Brain pericyte (primary cell): Measurements from ENCODE around the gene ST14.

Source experiments
- DNase-seq: peaks from one replicate; pipeline ENCODE4 v3.0.0-alpha.2; 2012; ENCODE audit warnings: low read depth, low spot score

ST14 gene

DNA sequence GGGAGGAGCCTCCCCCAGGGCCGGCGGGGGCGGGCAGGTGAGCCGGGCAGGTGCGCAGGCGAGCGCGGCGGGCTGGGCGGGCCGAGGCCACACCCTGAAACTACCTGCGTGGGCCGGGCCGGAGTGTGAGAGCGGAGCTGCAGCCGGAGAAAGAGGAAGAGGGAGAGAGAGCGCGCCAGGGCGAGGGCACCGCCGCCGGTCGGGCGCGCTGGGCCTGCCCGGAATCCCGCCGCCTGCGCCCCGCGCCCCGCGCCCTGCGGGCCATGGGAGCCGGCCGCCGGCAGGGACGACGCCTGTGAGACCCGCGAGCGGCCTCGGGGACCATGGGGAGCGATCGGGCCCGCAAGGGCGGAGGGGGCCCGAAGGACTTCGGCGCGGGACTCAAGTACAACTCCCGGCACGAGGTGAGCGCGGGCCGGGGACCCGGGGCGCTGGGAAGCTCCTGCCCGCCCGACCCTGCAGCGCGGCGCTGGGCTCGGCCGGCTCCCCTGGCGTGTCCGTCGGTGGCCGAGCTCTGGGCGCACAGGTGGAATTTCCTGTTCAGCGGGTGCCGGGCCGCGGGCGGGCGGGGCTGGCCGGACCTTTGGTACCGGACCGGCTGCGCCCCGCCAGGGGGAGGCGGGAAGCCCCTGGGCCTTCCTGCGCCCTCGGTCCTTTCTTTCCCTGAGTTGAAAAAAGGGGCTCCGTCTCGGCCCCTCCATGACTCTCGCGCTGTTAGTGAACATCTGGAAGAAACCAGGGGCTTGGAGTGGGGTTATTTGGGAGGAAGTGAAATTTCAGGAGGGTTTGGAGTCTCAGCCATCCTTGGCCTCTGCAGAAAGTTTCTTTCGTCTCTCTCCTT lies at the start of gene ST14:
Gene ST14, plus strand, starts transcription at position 126 of the 841 bp plus-strand sequence. Its CDS starts 198 bp downstream, at position 324.
- no peak for DNase-seq

DNA sequence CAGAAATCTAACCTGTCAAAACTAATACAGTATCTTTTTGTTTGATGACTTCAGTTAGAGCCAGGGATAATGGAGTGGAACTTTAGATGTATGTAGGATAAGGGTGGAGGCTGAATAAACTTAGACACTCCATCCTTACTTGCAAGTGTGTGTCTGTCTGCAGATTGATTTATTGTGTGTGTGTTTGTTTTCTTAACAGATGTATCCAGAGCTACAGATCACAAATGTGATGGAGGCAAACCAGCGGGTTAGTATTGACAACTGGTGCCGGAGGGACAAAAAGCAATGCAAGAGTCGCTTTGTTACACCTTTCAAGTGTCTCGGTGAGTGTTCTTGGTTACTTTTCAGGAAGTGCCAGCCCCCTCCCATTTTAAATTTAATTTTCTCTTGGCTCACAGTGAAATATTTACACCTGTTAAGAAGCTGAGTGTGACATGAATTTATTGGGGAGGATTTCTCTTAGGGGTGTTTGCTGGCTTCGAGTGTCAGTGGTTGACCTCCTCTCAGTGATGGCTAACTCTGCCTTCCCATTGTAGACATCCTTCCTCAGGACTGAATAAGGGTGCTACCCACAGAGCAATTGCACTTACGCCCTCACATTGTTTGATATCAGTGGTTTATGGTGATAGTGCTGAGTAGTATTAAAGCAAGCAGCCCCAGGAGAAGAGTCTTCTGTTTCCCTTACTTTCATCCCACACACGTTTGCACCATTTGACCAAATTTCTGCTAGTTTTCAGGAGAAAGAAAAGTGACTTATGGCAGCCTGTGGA lies 49.1 kb upstream of the ST14 start:
- DNase-seq, result no peak

DNA sequence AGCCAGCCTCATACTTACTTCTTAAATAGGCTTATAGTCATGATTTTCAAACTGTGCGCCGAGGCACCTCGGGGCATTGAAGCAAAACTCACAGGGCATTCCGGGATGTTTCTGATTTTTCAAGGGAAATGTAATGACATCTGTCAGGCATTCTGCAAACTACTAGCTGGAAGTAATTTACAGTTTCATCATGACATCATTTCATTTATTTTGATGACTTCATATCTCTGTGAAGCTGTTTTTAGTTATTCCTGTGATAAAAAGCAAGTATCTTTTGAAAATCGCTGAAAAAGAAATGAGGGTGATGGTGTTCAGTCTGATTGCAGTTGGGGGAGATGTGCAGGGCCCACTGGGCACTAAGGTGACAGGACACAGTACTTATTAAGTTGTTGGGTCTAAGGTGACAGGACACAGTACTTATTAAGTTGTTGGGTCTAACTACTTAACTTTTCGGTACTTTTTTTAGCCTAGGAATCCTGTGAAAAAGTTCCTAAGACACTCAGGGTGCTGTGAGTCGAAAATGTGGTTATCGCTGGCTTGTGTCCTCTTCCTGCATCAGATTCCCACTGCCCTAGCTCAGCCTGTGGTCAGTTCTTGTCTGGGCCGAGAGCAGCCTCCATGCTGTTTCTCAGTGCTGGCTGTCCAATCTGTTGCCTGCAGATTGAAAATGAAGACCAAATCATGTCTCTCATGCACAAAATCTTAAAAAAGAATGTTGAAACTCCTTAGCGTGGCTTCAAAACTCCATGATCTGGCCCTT lies 47.3 kb upstream of the ST14 start:
- no peak for DNase-seq

DNA sequence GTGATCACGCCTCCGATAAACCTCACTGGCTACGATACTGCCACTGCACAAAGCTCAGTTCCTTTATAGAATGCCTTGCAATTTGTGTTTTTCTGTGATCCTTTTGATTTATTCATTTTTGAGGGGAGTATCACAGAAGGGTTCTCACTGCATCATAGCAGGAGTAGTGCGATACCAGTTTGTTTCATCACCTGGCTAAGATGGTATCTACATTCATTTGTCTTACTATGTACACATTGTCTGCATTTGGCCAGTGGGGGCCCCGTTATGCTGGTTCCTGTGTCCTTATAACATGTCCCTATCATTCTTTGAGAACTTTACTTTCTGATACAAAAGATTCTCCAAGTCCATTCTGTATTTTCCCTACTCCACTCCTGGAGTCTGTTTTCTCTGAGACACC lies 45.3 kb upstream of the ST14 start:
- DNase-seq, result no peak

DNA sequence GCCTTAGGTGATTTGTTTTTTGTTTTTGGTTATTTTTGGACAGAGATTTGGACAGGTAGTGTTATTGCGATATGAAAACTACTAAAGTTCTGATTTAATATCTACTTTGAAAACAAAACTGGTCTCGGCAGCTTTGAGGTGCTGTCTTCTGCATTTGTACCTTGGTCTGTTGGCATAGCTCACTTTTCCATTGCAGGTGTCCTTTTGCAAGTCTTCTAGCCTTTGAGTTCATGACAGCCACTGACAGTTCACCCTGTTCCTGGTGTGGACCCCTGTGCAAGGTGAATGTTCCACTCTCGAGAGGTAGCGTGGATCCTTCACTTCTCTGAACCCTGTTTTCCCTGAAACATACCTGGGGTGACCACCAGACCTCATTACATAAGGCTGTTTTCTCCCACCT lies 44.9 kb upstream of the ST14 start:
- DNase-seq, result no peak

DNA sequence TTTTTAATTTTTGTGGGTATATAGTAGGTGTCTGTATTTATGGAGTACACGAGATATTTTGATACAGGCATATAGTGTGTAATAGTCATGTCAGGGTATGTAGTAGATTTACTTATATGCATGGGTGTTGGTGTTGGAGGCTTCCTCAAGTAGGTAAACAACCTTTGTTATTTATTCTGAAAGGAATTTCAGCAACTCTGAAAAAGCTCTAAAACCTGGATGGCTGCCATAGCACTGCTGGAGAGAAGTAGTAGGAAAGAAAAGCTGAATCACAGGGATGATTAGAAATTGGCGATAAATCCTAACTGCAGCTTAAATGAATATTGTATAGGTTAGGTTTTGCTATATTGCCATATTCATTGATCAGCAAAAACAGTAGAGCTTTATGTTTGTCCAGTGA lies 44.4 kb upstream of the ST14 start:
- DNase-seq, result no peak

DNA sequence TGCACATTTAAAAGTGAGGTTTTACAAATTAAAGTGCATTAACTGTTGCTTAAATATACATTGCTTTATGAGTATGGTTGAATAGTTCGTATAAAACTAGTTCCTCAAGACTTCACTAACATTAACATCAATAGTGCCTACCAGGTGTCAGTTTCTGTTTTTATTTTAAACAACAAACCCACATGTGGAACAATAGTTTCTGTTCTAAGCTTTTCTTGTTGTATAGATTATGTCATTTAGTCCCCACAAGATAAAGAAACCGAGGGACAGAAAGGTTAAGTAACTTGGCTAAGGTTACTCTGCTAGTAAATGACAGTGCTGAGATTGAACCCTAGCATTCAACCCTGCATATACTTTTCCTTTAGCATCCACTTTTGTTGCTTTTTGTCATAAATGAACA lies 41.4 kb upstream of the ST14 start:
- DNase-seq, result no peak

DNA sequence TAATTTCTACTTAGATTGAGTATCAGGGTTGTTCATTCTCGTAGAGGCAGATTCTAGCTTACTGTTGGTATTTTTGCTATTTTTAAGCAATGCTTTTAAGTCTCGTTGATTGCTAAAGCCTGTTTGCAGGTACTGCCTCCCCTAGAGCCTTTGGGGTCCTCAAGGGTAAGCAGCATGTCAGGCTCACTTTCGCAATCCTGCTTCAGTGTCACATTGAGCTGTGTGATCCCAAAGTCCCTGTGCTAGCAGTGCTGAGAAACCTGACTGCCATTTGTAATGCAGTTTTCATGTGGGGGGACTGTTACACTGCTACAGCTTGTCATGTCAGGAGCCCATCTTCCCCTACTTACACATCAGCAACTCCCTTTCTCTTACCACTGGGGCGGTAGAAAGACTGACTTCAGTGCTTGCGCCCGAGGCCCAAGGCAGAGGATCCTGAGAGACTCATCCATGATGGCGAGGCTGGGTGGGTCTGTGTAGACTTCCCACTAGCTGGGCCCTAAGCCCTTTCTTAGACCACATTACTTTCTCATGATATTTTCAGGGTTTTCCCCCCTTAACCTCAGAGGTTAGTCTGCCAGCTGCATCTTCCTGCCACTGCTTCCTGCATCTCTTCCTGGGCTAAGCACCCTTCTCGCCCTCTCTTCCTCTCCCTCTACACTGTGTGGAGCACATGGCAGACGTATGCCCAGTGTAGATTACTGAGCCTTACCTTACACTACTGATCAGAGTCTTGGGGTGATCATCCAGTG lies 40.8 kb upstream of the ST14 start:
- DNase-seq, result no peak

DNA sequence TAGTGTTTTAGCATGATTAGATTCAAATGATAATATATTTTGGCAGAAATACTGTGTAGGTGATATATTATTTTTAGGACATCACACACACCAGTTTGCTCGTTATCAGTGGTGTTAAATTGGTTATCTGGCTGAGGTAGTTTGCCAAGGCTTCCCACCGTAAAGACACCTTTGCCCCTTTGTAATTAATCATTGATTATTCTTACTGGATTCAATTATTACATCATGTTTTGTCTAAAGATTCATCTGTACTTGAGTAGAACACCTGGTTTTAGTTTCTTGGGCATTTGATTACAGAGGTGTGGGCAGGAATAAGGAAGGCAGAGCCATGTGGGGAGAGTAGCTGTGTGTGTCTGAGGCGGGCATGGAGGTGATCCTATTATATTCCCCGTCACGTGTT lies 39.5 kb upstream of the ST14 start:
- DNase-seq, result no peak

DNA sequence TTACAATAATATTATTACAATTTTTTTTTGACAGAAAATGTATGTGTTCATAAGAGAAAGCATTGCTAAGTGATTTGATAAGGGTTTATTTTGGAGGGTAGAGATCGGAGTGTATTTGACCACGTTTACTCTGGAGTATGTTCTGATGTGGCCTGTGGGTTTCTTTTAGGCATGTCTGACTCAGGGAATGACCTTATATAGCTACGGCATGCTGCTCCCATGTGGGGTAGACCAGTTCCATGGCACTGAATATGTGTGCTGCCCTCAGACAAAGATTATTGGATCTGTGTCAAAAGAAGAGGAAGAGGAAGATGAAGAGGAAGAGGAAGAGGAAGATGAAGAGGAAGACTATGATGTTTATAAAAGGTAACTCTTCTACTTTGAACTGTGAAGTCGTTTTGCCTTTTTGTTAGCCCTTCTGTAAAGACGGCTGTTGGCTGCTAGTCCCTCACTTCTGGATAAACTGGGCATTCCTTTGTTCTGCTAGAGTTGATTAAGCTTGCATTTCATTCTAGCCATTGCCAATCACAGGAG lies 38.1 kb upstream of the ST14 start:
- no peak for DNase-seq

DNA sequence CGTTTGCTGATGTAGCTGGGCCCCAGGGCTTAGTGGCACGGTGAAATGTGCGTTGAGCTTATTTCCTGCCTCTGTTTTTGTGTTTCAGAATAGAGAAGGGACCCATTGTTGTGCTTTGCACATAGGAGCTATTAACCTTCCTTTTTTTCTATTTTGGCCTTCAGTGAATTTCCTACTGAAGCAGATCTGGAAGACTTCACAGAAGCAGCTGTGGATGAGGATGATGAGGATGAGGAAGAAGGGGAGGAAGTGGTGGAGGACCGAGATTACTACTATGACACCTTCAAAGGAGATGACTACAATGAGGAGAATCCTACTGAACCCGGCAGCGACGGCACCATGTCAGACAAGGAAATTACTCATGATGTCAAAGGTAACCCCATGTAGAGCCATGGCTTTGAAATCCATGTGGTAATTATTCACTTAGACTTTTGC lies 37.4 kb upstream of the ST14 start:
- DNase-seq, result no peak

DNA sequence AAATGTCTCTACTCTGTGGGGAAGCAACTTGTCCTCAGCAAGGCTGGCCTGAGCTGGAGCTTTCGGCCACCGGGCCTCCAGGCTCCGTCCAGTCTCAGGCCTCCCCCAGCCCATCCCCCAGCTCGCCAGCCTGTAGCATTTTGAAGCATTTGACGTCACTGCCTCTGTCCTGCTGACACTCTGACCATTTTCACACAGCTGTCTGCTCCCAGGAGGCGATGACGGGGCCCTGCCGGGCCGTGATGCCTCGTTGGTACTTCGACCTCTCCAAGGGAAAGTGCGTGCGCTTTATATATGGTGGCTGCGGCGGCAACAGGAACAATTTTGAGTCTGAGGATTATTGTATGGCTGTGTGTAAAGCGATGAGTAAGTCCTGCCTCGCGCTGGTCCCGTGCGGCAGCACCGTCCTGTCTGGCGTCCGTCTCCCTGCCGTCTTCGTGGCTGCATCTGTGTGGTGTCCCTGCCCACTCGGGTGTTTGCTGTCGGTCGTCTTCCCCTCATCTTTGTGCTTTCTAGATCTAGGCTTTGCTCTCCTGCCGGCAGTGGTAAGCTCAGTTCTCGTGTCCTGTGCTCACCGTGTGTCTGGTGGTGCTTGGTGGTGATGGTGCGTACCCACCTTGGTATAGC lies 36.1 kb upstream of the ST14 start:
- no peak for DNase-seq

DNA sequence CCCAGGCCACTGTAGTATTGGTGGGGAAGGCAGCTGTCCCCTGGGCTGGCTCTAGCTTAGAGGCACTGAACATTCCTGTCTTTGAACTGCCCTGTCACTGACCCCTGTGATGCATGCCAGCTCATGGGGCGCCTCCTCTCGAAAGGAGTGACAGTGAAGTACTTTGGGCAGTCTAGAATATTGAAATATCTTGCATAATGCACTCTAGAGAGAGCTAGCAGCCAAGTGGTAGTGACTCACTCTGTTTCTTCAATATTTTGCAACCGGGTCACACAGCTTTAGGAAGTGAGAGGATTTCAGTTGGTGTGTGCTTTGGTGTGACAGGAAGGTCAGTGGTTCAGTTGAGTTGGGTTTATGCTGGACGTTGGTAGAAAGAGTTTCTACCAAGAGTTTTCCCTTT lies 35.5 kb upstream of the ST14 start:
- DNase-seq, result no peak

DNA sequence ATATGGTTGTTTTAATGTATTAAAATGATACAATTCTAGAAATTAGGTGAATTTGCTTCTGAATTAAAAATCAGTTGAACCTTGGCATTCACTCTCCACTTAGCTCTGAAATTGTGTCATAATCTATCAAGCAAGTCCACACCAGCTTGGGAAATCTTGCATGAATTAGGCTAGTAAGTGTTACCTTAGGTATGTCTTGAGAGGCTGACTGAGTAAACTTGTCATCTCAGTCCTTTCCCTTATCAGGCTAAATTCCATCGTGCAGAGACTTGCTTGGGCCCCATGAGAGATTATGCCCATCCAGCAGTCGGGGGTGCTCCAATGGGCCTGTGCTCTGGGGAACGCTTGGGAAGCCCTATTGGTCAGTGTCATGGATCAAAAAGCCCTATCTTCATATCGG lies 33.9 kb upstream of the ST14 start:
- no peak for DNase-seq

DNA sequence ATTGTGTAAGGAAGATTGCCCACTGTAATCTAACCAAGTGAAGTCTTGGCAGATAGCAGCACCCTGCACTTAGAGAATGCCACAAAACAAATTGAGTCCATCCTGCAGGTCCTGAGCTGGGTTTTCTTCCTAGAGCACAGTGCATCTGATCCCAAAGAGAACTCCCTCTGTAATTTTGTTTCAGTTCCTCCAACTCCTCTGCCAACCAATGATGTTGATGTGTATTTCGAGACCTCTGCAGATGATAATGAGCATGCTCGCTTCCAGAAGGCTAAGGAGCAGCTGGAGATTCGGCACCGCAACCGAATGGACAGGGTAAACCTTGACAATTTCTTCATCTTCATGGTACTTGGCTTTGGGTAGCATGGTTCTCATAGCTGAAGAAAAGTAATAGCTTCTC lies 33.1 kb upstream of the ST14 start:
- no peak for DNase-seq

DNA sequence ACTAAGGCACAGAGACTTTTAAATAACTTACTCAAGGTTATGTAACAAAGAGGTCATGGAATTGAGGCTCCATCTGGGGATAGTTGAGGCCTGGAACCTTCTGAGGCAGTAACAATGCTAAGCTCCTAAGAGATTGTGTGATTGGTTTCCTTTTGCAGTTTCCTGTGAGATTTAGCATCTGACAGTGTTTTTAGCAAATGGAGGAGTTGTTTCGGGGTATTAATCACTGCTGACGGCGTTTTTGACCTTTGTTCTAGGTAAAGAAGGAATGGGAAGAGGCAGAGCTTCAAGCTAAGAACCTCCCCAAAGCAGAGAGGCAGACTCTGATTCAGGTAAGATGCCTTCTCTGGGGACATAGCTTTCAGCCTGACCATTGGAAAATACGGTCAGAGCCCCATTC lies 32.1 kb upstream of the ST14 start:
- DNase-seq, result no peak

DNA sequence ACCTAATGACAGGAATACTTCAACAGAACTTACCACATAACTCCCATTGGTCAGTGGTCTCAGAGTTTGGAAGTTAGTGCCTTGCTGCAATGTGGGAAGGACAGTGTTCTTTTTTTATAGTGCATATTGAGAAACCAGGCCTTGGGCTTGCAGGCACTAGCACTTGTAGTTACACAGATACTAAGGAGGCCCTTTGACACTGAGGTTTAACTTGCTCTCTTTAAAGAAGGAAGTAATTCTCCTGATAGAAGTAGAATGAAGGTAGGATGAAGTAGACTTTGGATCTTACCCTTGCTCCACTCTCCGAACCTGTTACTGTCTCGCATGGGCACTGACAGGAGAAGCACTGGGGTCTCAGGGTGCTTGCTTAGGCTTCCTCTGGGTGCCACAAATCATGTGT lies 31.0 kb upstream of the ST14 start:
- no peak for DNase-seq

DNA sequence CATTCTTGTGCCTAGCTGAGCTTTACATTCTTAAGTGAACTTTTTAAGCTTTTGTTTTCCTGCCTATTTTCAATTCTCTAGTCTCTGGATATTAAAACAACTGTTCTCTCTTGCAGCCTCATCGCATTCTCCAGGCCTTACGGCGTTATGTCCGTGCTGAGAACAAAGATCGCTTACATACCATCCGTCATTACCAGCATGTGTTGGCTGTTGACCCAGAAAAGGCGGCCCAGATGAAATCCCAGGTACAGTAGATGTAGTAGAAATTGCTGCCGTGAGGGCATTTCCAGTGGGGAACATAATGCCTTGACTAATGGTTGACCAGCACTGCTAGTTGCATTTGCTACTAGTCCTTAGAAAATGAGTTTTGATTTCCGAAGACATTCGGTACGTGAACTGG lies 29.7 kb upstream of the ST14 start:
- no peak for DNase-seq

DNA sequence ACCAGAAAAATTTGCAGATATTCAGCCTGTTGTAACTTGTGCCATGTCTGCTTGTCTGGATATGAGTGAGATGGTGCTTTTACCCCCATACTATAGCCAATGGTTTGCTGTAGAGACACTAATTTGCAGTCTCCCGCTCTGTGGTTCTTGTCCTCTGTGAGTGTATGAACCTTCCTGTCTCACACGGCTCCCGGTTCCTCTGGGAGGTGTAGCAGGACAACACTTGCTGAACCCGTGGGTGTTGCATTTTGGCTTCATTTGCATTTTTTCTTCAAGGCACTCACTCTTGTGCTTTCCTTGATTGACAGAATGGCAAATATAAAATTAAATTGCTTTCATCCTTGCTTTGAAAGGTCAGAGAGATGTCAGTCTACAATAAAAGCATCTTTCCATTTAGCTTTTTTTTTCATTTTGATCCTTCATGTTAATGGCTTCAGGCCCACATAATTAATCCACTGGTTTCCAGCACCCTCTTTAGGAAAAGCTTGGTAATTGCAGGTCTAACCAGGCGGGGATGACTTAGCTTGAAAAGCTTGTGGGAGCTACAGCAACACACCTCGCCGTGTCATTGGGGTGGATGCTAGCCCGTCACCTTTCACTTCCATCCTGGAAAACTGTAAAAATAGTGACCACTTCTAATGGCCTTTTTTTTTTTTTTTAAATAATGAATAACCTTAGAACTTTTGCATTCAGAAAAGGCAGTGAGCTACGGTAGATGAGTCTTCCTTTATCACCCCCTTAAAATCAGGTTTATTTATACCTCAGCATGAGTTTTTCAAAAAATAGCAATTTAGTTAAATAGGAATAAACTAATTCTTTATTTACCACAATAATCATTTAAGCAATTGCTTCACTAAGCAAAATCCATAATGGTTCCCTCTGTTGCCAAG lies 27.4 kb upstream of the ST14 start:
- DNase-seq, result peak; percentile 36

DNA sequence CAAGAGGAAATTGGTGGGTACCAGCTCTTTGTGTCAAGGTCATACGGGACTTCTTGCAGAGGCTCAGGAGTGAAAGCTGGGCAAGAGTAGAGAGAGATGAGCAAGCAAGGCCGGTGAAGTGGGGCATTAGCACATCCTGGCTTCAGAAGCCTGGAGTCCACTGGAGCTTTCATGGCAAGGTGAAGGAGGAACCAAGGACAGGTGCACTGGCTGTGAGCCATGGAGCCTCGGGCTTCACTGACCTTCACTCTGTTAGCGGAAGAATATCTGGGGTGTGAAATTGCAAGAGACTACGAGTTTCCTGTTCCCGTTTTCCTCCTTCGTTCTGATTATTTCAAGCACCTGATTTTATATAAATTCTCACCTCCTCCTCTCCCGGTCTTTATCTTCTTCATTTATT lies 25.9 kb upstream of the ST14 start:
- no peak for DNase-seq
